GM23338 (cell line): Measurements from ENCODE around the gene ZNF532. TPM values are rescaled to one million over a fixed set of nuclear protein-coding genes. Genes with fewer than 3 reads are reported as not detected.
A peak's percentile ranks its signal among the peaks of the same experiment; 100 is the strongest.

ENCODE experiments used
- ATAC-seq: fragments of 200-7000 bp; cut with Tn5 transposase; 3 replicates; pipeline ENCODE4 v1.9.1; 2020
- DNase-seq: peaks from one replicate; pipeline ENCODE4 v3.0.0-alpha.2; 2015; ENCODE audit warnings: low spot score
- H2AFZ ChIP-seq: fragments of 200-600 bp; sonication (generic); 2 replicates; pipeline ENCODE4 v1.8.0; 2016; ENCODE audit warnings: antibody characterized with exemption, mild to moderate bottlenecking, moderate library complexity
- H3F3A ChIP-seq: fragments of 200-600 bp; sonication (generic); replicated peaks from 2 replicates; pipeline ENCODE4 v1.8.0; 2017; ENCODE audit warnings: antibody characterized with exemption, mixed run types, low read depth
- H3K27ac ChIP-seq: fragments of 200-600 bp; sonication (generic); 2 replicates; pipeline ENCODE4 v1.6.1; 2016; ENCODE audit warnings: low read depth
- H3K27me3 ChIP-seq: fragments of 200-600 bp; sonication (generic); 2 replicates; pipeline ENCODE4 v1.8.0; 2016; ENCODE audit warnings: mild to moderate bottlenecking, mixed run types, moderate library complexity; ENCODE audit not compliant: insufficient read depth
- H3K36me3 ChIP-seq: fragments of 200-600 bp; sonication (generic); 2 replicates; pipeline ENCODE4 v1.8.0; 2016; ENCODE audit warnings: mild to moderate bottlenecking; ENCODE audit not compliant: insufficient read depth
- H3K4me1 ChIP-seq: fragments of 200-600 bp; sonication (generic); 2 replicates; pipeline ENCODE4 v1.8.0; 2016; ENCODE audit warnings: mild to moderate bottlenecking, moderate library complexity; ENCODE audit not compliant: insufficient read depth
- H3K4me2 ChIP-seq: fragments of 200-600 bp; sonication (generic); 2 replicates; pipeline ENCODE4 v1.7.1; 2017; ENCODE audit warnings: mixed run types
- H3K4me3 ChIP-seq: fragments of 200-600 bp; sonication (generic); 2 replicates; pipeline ENCODE4 v1.6.1; 2016; ENCODE audit warnings: mixed run types
- H3K79me2 ChIP-seq: fragments of 200-600 bp; sonication (generic); replicated peaks from 2 replicates; pipeline ENCODE4 v1.8.0; 2017; ENCODE audit warnings: mild to moderate bottlenecking; ENCODE audit not compliant: insufficient read depth
- H3K9me2 ChIP-seq: fragments of 200-600 bp; sonication (generic); 2 replicates; pipeline ENCODE4 v1.8.0; 2017; ENCODE audit not compliant: insufficient read depth
- H4K20me1 ChIP-seq: fragments of 200-600 bp; sonication (generic); replicated peaks from 2 replicates; pipeline ENCODE4 v1.8.0; 2017; ENCODE audit warnings: mild to moderate bottlenecking; ENCODE audit not compliant: insufficient read depth
- H3K27ac Mint-ChIP-seq: 2 replicates; pipeline ENCODE4 v1.8.0; 2020; ENCODE audit warnings: inconsistent platforms, mild to moderate bottlenecking, moderate library complexity, mixed read lengths
- H3K27me3 Mint-ChIP-seq: 3 replicates; pipeline ENCODE4 v1.8.0; 2022; ENCODE audit warnings: low read depth, mild to moderate bottlenecking, moderate library complexity, mixed read lengths, inconsistent platforms; ENCODE audit not compliant: insufficient read depth, poor library complexity
- H3K36me3 Mint-ChIP-seq: 3 replicates; pipeline ENCODE4 v1.8.0; 2021; ENCODE audit warnings: low read depth, mild to moderate bottlenecking, inconsistent platforms, moderate library complexity, mixed read lengths
- H3K4me1 Mint-ChIP-seq: 3 replicates; pipeline ENCODE4 v1.8.0; 2020; ENCODE audit warnings: mild to moderate bottlenecking, inconsistent platforms, mixed read lengths
- H3K4me3 Mint-ChIP-seq: 3 replicates; pipeline ENCODE4 v1.8.0; 2021; ENCODE audit warnings: moderate library complexity, mild to moderate bottlenecking, inconsistent platforms, mixed read lengths
- H3K9me3 Mint-ChIP-seq: 3 replicates; pipeline ENCODE4 v1.8.0; 2020; ENCODE audit warnings: moderate library complexity, mild to moderate bottlenecking, inconsistent platforms, mixed read lengths
- CREB1 ChIP-seq: fragments of 250-450 bp; sonication (Bioruptor Pico); IDR thresholded peaks from 2 replicates; pipeline ENCODE4 v1.5.0; 2020; ENCODE audit warnings: low read depth, mild to moderate bottlenecking, moderate library complexity
- EZH2phosphoT487 ChIP-seq: fragments of 200-600 bp; sonication (generic); IDR thresholded peaks from one replicate; pipeline ENCODE4 v1.8.1; 2018; ENCODE audit warnings: antibody characterized with exemption; ENCODE audit not compliant: unreplicated experiment
- NANOG ChIP-seq: IDR thresholded peaks from 2 replicates; pipeline ENCODE4 v1.6.1; 2016; ENCODE audit warnings: antibody characterized with exemption, borderline replicate concordance
- POLR2AphosphoS5 ChIP-seq: IDR thresholded peaks from 2 replicates; pipeline ENCODE4 v1.6.1; 2016; ENCODE audit warnings: antibody characterized with exemption, low read depth
- STAT1 ChIP-seq: IDR thresholded peaks from one replicate; pipeline ENCODE4 v1.6.1; 2016; ENCODE audit warnings: antibody characterized with exemption; ENCODE audit not compliant: unreplicated experiment
- ZNF114 ChIP-seq: fragments of 250-450 bp; sonication (Bioruptor Pico); IDR thresholded peaks from 2 replicates; pipeline ENCODE4 v1.5.0; 2020; ENCODE audit warnings: mild to moderate bottlenecking, moderate library complexity
- polyA plus RNA-seq: library from polyadenylated mRNA; unstranded; fragments of >200 nt; fragmentation: Nextera tagmentation; extraction: Ambion mirVana; gene quantifications from 2 replicates; pipeline ENCODE4 v1.2.1, GENCODE V29; 2016
- total RNA-seq: library from RNA; depleted of rRNA; stranded (reverse); fragments of >200 nt; shearing (Covaris generic); gene quantifications from 2 replicates; pipeline ENCODE4 v1.2.3, GENCODE V29; 2014
- TF ChIP-seq, protein P1 (sequence below): fragments of 250-450 bp; sonication (Bioruptor Pico); IDR thresholded peaks from 2 replicates; pipeline ENCODE4 v1.5.0; 2020; ENCODE audit warnings: mild to moderate bottlenecking, moderate library complexity
- TF ChIP-seq, protein P2 (sequence below): IDR thresholded peaks from 2 replicates; pipeline ENCODE4 v1.6.1; 2016; ENCODE audit warnings: antibody characterized with exemption

The ZNF532 gene
- total and polyA plus RNA-seq, 2 experiments from 2014 or later: 51.5 to 225 TPM

DNA sequence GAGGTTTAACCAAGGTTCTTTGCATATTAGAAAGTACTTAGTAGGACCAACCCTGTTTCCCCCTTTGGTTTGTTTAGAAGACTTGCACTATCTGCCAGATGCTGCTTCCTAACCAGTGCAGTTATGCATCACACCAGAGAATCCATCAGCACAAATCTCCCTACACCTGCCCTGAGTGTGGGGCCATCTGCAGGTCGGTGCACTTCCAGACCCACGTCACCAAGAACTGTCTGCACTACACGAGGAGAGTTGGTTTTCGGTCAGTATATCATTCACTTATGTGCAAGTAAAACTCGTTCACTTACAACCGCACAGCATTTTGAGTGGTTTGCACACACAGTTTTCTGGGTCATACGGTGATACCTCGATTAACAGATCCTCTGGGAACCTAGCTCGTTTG is 69.7 kb downstream of the ZNF532 start (continued):
- TF ChIP-seq, protein P1, sequence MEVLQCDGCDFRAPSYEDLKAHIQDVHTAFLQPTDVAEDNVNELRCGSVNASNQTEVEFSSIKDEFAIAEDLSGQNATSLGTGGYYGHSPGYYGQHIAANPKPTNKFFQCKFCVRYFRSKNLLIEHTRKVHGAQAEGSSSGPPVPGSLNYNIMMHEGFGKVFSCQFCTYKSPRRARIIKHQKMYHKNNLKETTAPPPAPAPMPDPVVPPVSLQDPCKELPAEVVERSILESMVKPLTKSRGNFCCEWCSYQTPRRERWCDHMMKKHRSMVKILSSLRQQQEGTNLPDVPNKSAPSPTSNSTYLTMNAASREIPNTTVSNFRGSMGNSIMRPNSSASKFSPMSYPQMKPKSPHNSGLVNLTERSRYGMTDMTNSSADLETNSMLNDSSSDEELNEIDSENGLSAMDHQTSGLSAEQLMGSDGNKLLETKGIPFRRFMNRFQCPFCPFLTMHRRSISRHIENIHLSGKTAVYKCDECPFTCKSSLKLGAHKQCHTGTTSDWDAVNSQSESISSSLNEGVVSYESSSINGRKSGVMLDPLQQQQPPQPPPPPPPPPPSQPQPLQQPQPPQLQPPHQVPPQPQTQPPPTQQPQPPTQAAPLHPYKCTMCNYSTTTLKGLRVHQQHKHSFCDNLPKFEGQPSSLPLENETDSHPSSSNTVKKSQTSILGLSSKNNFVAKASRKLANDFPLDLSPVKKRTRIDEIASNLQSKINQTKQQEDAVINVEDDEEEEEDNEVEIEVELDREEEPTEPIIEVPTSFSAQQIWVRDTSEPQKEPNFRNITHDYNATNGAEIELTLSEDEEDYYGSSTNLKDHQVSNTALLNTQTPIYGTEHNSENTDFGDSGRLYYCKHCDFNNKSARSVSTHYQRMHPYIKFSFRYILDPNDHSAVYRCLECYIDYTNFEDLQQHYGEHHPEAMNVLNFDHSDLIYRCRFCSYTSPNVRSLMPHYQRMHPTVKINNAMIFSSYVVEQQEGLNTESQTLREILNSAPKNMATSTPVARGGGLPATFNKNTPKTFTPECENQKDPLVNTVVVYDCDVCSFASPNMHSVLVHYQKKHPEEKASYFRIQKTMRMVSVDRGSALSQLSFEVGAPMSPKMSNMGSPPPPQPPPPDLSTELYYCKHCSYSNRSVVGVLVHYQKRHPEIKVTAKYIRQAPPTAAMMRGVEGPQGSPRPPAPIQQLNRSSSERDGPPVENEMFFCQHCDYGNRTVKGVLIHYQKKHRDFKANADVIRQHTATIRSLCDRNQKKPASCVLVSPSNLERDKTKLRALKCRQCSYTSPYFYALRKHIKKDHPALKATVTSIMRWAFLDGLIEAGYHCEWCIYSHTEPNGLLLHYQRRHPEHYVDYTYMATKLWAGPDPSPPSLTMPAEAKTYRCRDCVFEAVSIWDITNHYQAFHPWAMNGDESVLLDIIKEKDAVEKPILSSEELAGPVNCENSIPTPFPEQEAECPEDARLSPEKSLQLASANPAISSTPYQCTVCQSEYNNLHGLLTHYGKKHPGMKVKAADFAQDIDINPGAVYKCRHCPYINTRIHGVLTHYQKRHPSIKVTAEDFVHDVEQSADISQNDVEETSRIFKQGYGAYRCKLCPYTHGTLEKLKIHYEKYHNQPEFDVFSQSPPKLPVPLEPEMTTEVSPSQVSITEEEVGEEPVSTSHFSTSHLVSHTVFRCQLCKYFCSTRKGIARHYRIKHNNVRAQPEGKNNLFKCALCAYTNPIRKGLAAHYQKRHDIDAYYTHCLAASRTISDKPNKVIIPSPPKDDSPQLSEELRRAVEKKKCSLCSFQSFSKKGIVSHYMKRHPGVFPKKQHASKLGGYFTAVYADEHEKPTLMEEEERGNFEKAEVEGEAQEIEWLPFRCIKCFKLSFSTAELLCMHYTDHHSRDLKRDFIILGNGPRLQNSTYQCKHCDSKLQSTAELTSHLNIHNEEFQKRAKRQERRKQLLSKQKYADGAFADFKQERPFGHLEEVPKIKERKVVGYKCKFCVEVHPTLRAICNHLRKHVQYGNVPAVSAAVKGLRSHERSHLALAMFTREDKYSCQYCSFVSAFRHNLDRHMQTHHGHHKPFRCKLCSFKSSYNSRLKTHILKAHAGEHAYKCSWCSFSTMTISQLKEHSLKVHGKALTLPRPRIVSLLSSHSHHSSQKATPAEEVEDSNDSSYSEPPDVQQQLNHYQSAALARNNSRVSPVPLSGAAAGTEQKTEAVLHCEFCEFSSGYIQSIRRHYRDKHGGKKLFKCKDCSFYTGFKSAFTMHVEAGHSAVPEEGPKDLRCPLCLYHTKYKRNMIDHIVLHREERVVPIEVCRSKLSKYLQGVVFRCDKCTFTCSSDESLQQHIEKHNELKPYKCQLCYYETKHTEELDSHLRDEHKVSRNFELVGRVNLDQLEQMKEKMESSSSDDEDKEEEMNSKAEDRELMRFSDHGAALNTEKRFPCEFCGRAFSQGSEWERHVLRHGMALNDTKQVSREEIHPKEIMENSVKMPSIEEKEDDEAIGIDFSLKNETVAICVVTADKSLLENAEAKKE (CRISPR knock-in tag): no peak
- TF ChIP-seq ZNF114 (CRISPR knock-in tag): no peak

DNA sequence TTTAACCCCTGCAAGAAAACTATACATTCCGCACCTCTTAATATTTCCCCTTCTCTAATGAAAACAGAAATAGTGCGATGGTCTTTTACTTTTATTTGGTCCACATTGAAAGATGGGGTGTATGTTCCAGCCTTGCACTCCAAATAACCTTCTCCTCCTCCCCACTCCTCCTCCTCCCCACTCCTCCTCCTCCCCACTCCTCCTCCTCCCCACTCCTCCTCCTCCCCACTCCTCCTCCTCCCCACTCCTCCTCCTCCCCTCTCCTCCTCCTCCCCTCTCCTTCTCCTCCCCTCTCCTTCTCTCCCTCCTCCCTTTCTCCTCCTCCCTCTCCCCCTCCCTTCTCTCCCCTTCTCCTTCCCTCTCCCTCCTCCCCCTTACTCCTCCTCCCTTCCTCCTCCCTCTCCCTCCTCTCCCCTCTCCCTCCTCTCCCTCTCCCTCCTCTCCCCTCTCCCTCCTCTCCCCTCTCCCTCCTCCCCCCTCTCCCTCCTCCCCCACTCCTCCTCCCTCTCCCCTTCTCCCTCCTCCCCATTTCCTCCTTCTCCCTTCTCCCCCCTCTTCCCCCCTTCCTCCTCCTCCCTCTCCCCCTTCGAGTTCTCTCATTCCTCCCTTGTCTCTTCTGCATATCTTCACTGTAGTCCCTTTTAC is 70.4 kb downstream of the ZNF532 start:
- no peak overlapping the region for H3K4me2 ChIP-seq
- TF ChIP-seq NANOG: no peak
- TF ChIP-seq CREB1 (CRISPR knock-in tag): no peak
- TF ChIP-seq, protein P2, sequence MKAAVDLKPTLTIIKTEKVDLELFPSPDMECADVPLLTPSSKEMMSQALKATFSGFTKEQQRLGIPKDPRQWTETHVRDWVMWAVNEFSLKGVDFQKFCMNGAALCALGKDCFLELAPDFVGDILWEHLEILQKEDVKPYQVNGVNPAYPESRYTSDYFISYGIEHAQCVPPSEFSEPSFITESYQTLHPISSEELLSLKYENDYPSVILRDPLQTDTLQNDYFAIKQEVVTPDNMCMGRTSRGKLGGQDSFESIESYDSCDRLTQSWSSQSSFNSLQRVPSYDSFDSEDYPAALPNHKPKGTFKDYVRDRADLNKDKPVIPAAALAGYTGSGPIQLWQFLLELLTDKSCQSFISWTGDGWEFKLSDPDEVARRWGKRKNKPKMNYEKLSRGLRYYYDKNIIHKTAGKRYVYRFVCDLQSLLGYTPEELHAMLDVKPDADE: no peak
- no peak for TF ChIP-seq EZH2phosphoT487
- TF ChIP-seq STAT1: no peak
- TF ChIP-seq, protein P1 (CRISPR knock-in tag): no peak
- TF ChIP-seq POLR2AphosphoS5: no peak
- no peak for TF ChIP-seq ZNF114 (CRISPR knock-in tag)

More for the DNA sequence above, 70.4 kb downstream of the ZNF532 start:
- Mint-ChIP-seq H3K27me3 (peaks cover 5% of the 10 kb centered on the region), H3K9me3 (no peaks in the 10 kb centered on the region), H3K36me3 (peaks cover 72% of the 10 kb centered on the region), H3K27ac (no peak overlapping the region), H3K4me3 (no peak overlapping the region), H3K4me1 (peaks cover 19% of the 10 kb centered on the region)
- peaks cover 95% of the 10 kb centered on the region for H3K79me2 ChIP-seq
- no peak overlapping the region for H3K4me3 ChIP-seq
- peaks cover 8% of the 10 kb centered on the region for H3K4me1 ChIP-seq
- no peak overlapping the region for H2AFZ ChIP-seq
- ATAC-seq: no peak
- H3K36me3 ChIP-seq: peaks cover 44% of the 10 kb centered on the region
- H3K27me3 ChIP-seq: no peaks in the 10 kb centered on the region
- no peak for DNase-seq
- no peaks in the 10 kb centered on the region for H3K9me2 ChIP-seq
- peaks cover 14% of the 10 kb centered on the region for H4K20me1 ChIP-seq
- peak overlapping the region; percentile 73; the same call in 1 of the 2 replicates for H3K27ac ChIP-seq
- H3F3A ChIP-seq: peaks cover 25% of the 10 kb centered on the region
